SK-N-MC (cell line): ENCODE results near the gene SLC8A2.

Experiments used
- EZH2 ChIP-seq: fragments of 200-600 bp; sonication (generic); IDR thresholded peaks from one replicate; pipeline ENCODE4 v1.6.1; 2017; ENCODE audit warnings: antibody characterized with exemption
- FOXP2 ChIP-seq: optimal IDR thresholded peaks from 2 replicates; pipeline ENCODE3; 2011; ENCODE audit warnings: mild to moderate bottlenecking, moderate library complexity; ENCODE audit not compliant: insufficient read depth; ENCODE audit errors: extremely low read length, control extremely low read depth
- POLR2AphosphoS5 ChIP-seq: IDR thresholded peaks from 2 replicates; pipeline ENCODE4 v1.6.1; 2012; ENCODE audit warnings: mild to moderate bottlenecking, low read depth, low read length, borderline replicate concordance

DNA sequence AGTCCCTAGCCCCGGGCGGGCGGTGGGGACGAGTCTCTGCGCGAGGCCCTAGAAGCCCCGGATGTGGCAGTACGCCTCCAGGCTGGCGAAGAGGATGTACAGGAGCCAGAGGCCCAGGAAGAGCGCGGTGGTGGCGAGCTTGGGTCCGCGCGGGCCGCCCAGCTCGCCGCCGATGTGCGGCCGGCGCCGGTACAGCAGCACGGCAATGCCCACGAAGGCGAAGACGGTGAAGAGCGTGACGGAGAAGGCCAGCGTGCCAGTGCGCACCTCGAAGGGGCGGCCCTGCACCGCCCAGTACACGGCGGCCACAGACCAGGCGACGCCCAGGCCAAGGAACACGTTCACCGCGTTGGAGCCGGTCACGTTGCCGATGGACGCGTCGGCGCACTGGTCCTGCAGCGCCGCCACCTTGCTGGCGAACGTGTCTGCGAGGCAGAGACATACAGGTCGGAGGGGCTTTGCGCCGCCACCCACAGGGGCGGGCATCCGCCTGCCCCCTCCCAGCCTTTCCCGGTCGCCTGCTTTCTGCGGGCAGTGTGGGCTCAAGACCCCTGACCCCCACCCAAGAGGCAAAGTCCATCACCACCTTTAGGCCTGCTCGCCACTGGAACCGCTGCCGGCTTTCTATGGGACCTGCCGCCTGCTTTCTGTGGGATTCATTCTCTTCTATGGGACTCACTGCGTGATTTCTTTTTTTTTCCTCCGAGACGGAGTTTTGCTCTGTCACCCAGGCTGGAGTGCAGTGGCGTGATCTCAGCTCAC is 41.5 kb downstream of the SLC8A2 start:
- TF ChIP-seq EZH2 (no peak), FOXP2 (no peak), POLR2AphosphoS5 (no peak)
